GM18526 (cell line): ENCODE results near the gene PCSK5.

Experiments
- POLR2A ChIP-seq: IDR thresholded peaks from 3 replicates; pipeline ENCODE4 v1.6.1; 2011; ENCODE audit not compliant: insufficient read length; ENCODE audit errors: extremely low read depth

PCSK5 gene

GRCh38 chr9:75962662-75963036 lies 72.2 kb downstream of the PCSK5 start:
- TF ChIP-seq POLR2A, result no peak

- TF ChIP-seq POLR2A, result no peak
Measured at GRCh38 chr9:75964427-75964826, 74.0 kb downstream of the PCSK5 start.

GRCh38 chr9:75965231-75965630 lies 74.8 kb downstream of the PCSK5 start:
- TF ChIP-seq POLR2A, result no peak

GRCh38 chr9:75967556-75967955 lies 77.1 kb downstream of the PCSK5 start:
- no peak for TF ChIP-seq POLR2A

GRCh38 chr9:75974016-75974766 lies 83.7 kb downstream of the PCSK5 start:
- TF ChIP-seq POLR2A, result no peak

GRCh38 chr9:75975071-75975470 lies 84.6 kb downstream of the PCSK5 start:
- TF ChIP-seq POLR2A, result no peak

- TF ChIP-seq POLR2A, result no peak
Measured at GRCh38 chr9:75976549-75976948, 86.1 kb downstream of the PCSK5 start.

GRCh38 chr9:75979362-75979761 lies 88.9 kb downstream of the PCSK5 start:
- no peak for TF ChIP-seq POLR2A

- TF ChIP-seq POLR2A, result no peak
Measured at GRCh38 chr9:75983319-75984045, 93.0 kb downstream of the PCSK5 start.

- TF ChIP-seq POLR2A, result no peak
Measured at GRCh38 chr9:75985515-75985914, 95.0 kb downstream of the PCSK5 start.

- no peak for TF ChIP-seq POLR2A
Measured at GRCh38 chr9:75988663-75989062, 98.2 kb downstream of the PCSK5 start.

- no peak for TF ChIP-seq POLR2A
Measured at GRCh38 chr9:75990156-75990555, 99.7 kb downstream of the PCSK5 start.

GRCh38 chr9:75990576-75991304 lies 100.3 kb downstream of the PCSK5 start:
- no peak for TF ChIP-seq POLR2A

- no peak for TF ChIP-seq POLR2A
Measured at GRCh38 chr9:75992482-75993206, 102.2 kb downstream of the PCSK5 start.

GRCh38 chr9:75993434-75993833 lies 103.0 kb downstream of the PCSK5 start:
- no peak for TF ChIP-seq POLR2A
